Ishikawa (cell line): ENCODE data around the gene PACS1.

ENCODE experiments used
- CEBPB ChIP-seq: IDR thresholded peaks from 2 replicates; pipeline ENCODE4 v1.6.1; 2012
- CREB1 ChIP-seq: IDR thresholded peaks from 2 replicates; pipeline ENCODE4 v1.6.1; 2012; ENCODE audit warnings: low read depth
- EGR1 ChIP-seq: IDR thresholded peaks from 2 replicates; pipeline ENCODE4 v1.6.1; 2012
- EP300 ChIP-seq: IDR thresholded peaks from 2 replicates; pipeline ENCODE4 v1.6.1; 2012; ENCODE audit warnings: borderline replicate concordance
- FOXM1 ChIP-seq: IDR thresholded peaks from 2 replicates; pipeline ENCODE4 v1.6.1; 2012; ENCODE audit warnings: low read depth, borderline replicate concordance
- NFIC ChIP-seq: IDR thresholded peaks from 2 replicates; pipeline ENCODE4 v1.6.1; 2012
- RAD21 ChIP-seq: IDR thresholded peaks from 2 replicates; pipeline ENCODE4 v1.6.1; 2012; ENCODE audit warnings: low read depth
- REST ChIP-seq: IDR thresholded peaks from 2 replicates; pipeline ENCODE4 v1.6.1; 2012; ENCODE audit warnings: low read depth, mild to moderate bottlenecking
- TAF1 ChIP-seq: IDR thresholded peaks from 2 replicates; pipeline ENCODE4 v1.6.1; 2012; ENCODE audit warnings: low read depth, mild to moderate bottlenecking
- TCF12 ChIP-seq: IDR thresholded peaks from 2 replicates; pipeline ENCODE4 v1.6.1; 2012; ENCODE audit warnings: low read depth
- TEAD4 ChIP-seq: IDR thresholded peaks from 2 replicates; pipeline ENCODE4 v1.6.1; 2012
- USF1 ChIP-seq: IDR thresholded peaks from 2 replicates; pipeline ENCODE4 v1.6.1; 2012
- YY1 ChIP-seq: IDR thresholded peaks from 2 replicates; pipeline ENCODE4 v1.6.1; 2012; ENCODE audit warnings: low read depth
- ZBTB7A ChIP-seq: IDR thresholded peaks from 2 replicates; pipeline ENCODE4 v1.6.1; 2012; ENCODE audit warnings: low read depth
- TF ChIP-seq, protein P1 (sequence below): IDR thresholded peaks from 2 replicates; pipeline ENCODE4 v1.6.1; 2012

Gene PACS1

DNA sequence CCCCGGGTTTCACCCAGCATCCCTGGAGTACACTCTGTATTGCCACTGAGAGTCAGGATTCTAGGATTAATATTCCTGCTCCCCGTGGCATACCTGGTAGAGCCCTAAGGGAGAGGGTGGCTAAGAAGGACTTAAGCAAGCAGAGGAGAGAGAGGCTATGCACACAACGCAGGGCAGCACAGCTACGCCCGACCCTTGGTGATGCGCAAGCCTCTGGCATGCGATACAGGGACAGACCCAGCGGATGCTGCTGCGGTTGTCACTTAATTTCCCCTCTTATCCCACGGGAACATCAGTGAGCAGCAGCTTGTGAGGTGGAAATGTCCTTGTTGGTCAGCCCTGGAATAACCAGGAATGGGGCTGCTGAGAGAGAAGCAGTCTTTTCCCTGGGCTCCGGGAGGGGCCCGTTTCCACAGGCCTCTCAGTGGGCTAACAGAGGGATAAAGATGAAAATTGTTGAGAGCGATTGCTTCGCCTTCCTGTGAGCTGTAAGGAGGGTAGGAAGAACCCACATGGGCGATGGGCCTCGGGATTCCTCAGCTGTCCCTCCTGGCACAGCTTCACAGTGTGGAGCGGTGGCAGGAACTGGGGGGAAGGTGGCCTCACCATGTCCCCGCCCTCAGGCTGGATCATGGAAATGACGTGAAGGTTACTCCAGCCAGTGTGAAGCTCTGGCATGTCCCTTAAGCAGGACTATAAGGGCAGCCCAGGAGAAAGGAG, 149.9 kb downstream of the PACS1 start:
- TF ChIP-seq EGR1, result no peak
- no peak for TF ChIP-seq RAD21
- TF ChIP-seq FOXM1, result no peak
- no peak for TF ChIP-seq TCF12
- TF ChIP-seq CEBPB, result no peak
- no peak for TF ChIP-seq TAF1
- TF ChIP-seq EP300, result no peak
- TF ChIP-seq CREB1, result no peak
- no peak for TF ChIP-seq USF1
- TF ChIP-seq, protein P1, sequence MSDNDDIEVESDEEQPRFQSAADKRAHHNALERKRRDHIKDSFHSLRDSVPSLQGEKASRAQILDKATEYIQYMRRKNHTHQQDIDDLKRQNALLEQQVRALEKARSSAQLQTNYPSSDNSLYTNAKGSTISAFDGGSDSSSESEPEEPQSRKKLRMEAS, result no peak

- TF ChIP-seq CREB1 (no peak), EGR1 (no peak), YY1 (no peak), TCF12 (no peak), TAF1 (no peak), USF1 (no peak), TEAD4 (no peak), REST (no peak), NFIC (no peak), EP300 (no peak), ZBTB7A (no peak), RAD21 (no peak), FOXM1 (no peak), CEBPB (no peak)
- TF ChIP-seq, protein P1, result no peak
Observed at GRCh38 chr11:66220566-66220935, 150.5 kb downstream of the PACS1 start.

DNA sequence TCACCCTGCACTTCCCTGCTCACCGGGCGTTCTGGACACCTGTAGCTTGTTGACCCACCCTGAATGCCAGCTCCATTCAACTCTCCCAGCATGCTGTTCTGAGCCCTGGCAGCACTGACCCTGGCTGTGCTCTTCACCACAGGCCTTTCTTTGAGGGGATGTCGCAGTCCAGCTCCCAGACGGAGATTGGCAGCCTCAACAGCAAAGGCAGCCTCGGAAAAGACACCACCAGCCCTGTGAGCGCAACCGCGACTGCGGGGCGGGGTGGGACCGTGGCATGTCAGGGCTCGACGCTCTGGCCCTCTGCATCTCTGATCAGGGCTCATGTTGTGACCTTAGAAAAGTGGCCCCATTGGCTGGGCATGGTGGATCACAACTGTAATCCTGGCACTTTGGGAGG, 150.9 kb downstream of the PACS1 start:
- TF ChIP-seq YY1 (no peak), EP300 (no peak), ZBTB7A (no peak), CEBPB (no peak), TCF12 (no peak), NFIC (no peak), EGR1 (no peak), RAD21 (no peak), TEAD4 (no peak), USF1 (no peak), FOXM1 (no peak), REST (no peak)
- TF ChIP-seq, protein P1, result no peak

DNA sequence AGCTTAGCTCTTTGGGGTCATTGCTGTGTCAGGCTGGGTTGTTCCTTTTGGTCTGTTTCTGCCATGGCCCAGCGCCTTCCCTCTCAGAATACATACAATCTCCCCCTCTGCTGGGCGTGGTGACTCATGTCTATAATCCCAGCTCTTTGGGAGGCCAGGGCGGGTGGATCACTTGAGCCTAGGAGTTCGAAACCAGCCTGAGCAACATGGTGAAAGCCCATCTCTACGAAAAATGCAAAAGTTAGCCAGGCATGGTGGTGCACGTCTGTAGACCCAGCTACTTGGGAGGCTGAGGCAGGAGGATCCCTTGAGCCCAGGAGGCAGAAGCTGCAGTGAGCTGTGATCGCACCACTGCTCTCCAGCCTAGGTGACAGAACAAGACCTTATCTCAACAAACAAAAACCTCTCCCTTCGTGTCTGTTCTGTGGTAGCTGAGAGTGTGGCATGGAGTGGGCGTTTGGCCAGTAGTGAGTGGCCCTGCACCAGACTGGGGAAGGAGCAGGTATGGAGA, 151.7 kb downstream of the PACS1 start:
- no peak for TF ChIP-seq FOXM1
- TF ChIP-seq YY1, result no peak
- TF ChIP-seq TEAD4, result no peak
- no peak for TF ChIP-seq EGR1
- TF ChIP-seq REST, result no peak
- no peak for TF ChIP-seq CREB1
- no peak for TF ChIP-seq EP300
- no peak for TF ChIP-seq RAD21
- no peak for TF ChIP-seq CEBPB
- no peak for TF ChIP-seq TAF1
- TF ChIP-seq USF1, result no peak
- no peak for TF ChIP-seq TCF12
- TF ChIP-seq, protein P1, result no peak
- TF ChIP-seq NFIC, result no peak
- TF ChIP-seq ZBTB7A, result no peak
